BLaER1 (cell line): ENCODE measurements around the gene ZNF607.
"Not testable (repeated sequence)": the region's sequence is repeated elsewhere in the genome, so short reads cannot be mapped to it uniquely, and the experiment has no call there.

Experiments used
- H3K27ac ChIP-seq: shearing (Covaris generic); formaldehyde crosslinking; 2 replicates; pipeline ENCODE4 v1.8.1; 2022
- H3K27me3 ChIP-seq: shearing (Covaris generic); formaldehyde crosslinking; 2 replicates; pipeline ENCODE4 v1.8.1; 2022
- H3K36me3 ChIP-seq: shearing (Covaris generic); formaldehyde crosslinking; 2 replicates; pipeline ENCODE4 v1.8.1; 2022
- H3K4me1 ChIP-seq: shearing (Covaris generic); formaldehyde crosslinking; 2 replicates; pipeline ENCODE4 v1.8.1; 2022
- H3K4me2 ChIP-seq: shearing (Covaris generic); formaldehyde crosslinking; 2 replicates; pipeline ENCODE4 v1.8.1; 2022
- H3K4me3 ChIP-seq: shearing (Covaris generic); formaldehyde crosslinking; 2 replicates; pipeline ENCODE4 v1.8.1; 2022
- H3K9ac ChIP-seq: shearing (Covaris generic); formaldehyde crosslinking; 2 replicates; pipeline ENCODE4 v1.8.1; 2022
- H3K9me3 ChIP-seq: shearing (Covaris generic); formaldehyde crosslinking; 2 replicates; pipeline ENCODE4 v1.8.1; 2022
- H4K20me1 ChIP-seq: shearing (Covaris generic); formaldehyde crosslinking; 2 replicates; pipeline ENCODE4 v1.8.1; 2022
- Cebpa-rat ChIP-seq: shearing (Covaris generic); IDR thresholded peaks from 2 replicates; pipeline ENCODE4 v1.8.1; 2022

The ZNF607 gene

DNA sequence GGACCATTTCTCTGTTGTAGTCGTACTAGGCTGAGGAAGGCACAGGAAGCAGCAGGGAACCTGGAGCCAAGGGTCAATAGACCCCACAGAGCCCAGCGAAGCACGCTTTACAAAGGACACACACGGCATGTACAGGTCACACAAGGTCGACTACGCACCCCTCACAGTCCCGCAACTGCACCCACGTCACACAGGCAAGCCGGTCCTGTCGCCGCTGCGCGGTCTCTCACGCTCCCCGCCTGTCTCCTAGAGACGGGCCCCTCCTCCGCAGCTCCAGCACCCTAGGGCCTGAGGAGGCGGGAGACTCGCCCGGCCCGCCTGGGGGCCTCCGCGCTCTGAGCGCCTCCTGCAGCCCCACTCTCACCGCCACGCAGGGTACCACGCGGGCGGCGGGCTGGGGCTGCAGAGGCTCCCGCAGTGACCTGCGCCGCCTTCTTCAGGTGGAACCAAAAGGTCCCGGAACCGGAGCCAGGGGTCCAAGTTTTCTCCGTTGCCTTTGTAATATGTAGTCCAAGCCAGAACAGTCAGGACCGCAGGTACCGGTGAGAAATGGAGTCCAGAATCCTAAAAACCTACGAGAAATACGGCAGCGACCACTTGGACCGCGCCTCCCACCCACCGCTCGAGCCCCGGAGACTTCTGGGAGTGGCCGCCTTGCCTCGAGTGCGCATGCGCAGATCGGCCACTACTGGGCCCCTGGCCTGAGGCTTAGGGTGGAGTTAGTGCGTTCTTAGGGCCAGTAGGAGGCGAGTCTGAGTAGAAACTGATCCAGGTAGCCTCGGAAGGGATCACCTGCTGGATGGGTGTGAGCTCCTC lies at the start of gene ZNF607:
TSS of gene ZNF607 (minus strand) at position 651 of the 816 bp plus-strand sequence. CDS start 8,143 bp downstream, outside the sequence.
- Histone ChIP-seq H3K4me1 (peaks cover 11% of the 10 kb centered on the region), H3K27me3 (no peaks in the 10 kb centered on the region), H3K4me3 (peak within 1 kb of the TSS; percentile 91), H3K9ac (peak within 1 kb of the TSS; percentile 87), H3K36me3 (peaks cover 23% of the 10 kb centered on the region), H3K4me2 (peak within 1 kb of the TSS; percentile 90), H3K9me3 (peaks cover 24% of the 10 kb centered on the region), H3K27ac (peak within 1 kb of the TSS; percentile 80), H4K20me1 (no peaks in the 10 kb centered on the region)
- no peak for TF ChIP-seq Cebpa-rat

DNA sequence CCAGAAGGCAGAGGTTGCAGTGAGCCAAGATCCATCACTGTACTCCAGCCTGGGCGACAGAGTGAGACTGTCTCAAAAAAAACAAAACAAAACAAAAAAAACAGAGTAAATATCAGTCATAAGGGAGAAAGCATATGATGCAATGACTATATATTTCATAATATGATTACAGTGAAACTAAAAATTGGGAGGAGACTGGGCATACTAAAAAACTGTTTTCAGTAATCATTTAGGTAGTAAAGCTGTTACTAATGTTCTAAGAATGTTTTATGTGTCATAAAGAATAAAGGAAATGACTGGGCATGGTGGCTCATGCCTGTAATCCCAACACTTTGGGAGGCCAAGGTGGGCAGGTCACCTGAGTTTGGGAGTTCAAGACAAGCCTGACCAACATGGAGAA lies 43.9 kb upstream of the ZNF607 start:
- H3K9me3 ChIP-seq = peaks cover 28% of the 10 kb centered on the region; the same call in 1 of the 2 replicates
- H3K36me3 ChIP-seq = peaks cover 87% of the 10 kb centered on the region
- H4K20me1 ChIP-seq = no peaks in the 10 kb centered on the region
- TF ChIP-seq Cebpa-rat = no peak
- no peak overlapping the region for H3K9ac ChIP-seq
- no peak overlapping the region for H3K4me2 ChIP-seq
- no peak overlapping the region for H3K27ac ChIP-seq
- H3K4me1 ChIP-seq = no peaks in the 10 kb centered on the region
- H3K4me3 ChIP-seq = no peak overlapping the region
- H3K27me3 ChIP-seq = no peaks in the 10 kb centered on the region

DNA sequence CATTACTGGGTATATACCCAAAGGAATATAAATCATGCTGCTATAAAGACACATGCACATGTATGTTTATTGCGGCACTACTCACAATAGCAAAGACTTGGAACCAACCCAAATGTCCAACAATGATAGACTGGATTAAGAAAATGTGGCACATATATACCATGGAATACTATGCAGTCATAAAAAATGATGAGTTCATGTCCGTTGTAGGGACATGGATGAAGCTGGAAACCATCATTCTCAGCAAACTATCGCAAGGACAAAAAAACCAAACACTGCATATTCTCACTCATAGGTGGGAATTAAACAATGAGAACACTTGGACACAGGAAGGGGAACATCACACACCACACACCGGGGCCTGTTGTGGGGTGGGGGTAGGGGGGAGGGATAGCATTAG lies 38.1 kb upstream of the ZNF607 start:
- H3K27me3 ChIP-seq, H3K27ac ChIP-seq, H4K20me1 ChIP-seq, H3K4me3 ChIP-seq, H3K4me2 ChIP-seq, H3K9ac ChIP-seq, H3K4me1 ChIP-seq: not testable (repeated sequence)
- H3K9me3 ChIP-seq = peaks cover 17% of the 10 kb centered on the region
- H3K36me3 ChIP-seq = peaks cover 56% of the 10 kb centered on the region

DNA sequence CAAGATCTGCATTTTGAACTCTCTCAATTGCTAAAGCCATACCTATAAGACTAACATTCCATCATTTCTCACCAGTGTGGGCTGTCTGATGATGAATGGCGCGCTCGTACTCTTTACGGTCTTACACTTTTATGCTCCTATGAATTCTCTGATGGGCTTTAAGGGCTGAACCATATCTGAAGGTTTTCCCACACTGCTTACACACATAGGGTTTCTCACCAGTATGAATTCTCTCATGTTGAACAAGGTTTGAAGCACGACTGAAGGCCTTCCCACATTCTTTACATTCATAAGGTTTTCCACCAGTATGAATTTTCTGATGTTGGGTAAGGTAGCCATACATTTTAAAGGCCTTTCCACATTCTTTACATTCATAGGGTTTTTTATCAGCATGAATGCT lies 18.8 kb upstream of the ZNF607 start:
- TF ChIP-seq Cebpa-rat = no peak
- Histone ChIP-seq H3K4me1 (no peaks in the 10 kb centered on the region), H3K9ac (no peak overlapping the region), H3K27ac (no peak overlapping the region), H3K4me2 (no peak overlapping the region), H4K20me1 (no peaks in the 10 kb centered on the region), H3K27me3 (no peaks in the 10 kb centered on the region), H3K36me3 (peaks cover 94% of the 10 kb centered on the region), H3K9me3 (peaks cover 97% of the 10 kb centered on the region), H3K4me3 (no peak overlapping the region)

DNA sequence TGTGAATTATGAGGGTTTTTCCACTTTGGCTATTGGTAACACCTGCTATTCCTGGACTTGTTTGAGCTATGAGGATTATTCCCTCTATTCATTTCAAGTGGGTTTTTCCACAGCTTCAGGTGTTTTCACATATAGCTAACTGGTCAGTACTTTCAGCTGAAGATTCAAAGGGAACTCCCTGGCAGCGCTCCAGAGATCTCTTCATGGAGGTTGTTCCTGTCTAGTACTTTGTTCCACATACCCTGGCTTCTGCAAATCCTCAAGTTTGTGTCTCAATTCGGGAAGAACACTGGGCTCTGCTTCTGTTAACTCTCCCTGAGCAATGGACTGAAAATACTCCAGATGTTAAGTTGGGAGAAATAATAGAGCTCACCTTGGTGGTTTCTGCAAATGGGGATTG lies 5.6 kb upstream of the ZNF607 start:
- no peak for TF ChIP-seq Cebpa-rat
- H3K27me3 ChIP-seq = no peaks in the 10 kb centered on the region
- no peak overlapping the region for H3K4me2 ChIP-seq
- H3K9ac ChIP-seq = no peak overlapping the region
- H3K4me1 ChIP-seq = no peaks in the 10 kb centered on the region
- H4K20me1 ChIP-seq = no peaks in the 10 kb centered on the region
- H3K9me3 ChIP-seq = no peaks in the 10 kb centered on the region
- H3K27ac ChIP-seq = no peak overlapping the region
- no peak overlapping the region for H3K4me3 ChIP-seq
- H3K36me3 ChIP-seq = peaks cover 5% of the 10 kb centered on the region; the same call in 1 of the 2 replicates

DNA sequence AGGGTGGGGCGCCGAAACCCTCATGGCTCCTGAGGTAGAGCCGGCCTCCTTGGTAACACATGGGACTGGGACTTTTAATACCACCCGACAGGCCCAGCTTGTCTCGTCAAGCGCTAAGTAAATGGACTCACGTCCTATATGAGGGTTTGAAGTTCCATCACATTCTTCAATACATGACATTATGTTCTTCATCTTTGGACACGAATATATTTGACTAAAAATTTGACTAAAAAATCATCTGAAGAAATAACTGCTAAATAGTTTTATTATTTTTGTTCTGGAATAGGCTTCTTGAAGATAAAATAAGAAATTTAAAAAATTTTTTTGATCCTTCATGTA lies 335 bp upstream of the ZNF607 start:
- Histone ChIP-seq H4K20me1 (no peaks in the 10 kb centered on the region), H3K4me1 (peaks cover 11% of the 10 kb centered on the region), H3K36me3 (peaks cover 17% of the 10 kb centered on the region), H3K4me2 (peak overlapping the region; percentile 90), H3K4me3 (peak overlapping the region; percentile 91), H3K9ac (no peak overlapping the region), H3K9me3 (peaks cover 18% of the 10 kb centered on the region), H3K27me3 (no peaks in the 10 kb centered on the region), H3K27ac (peak overlapping the region; percentile 80; the same call in 1 of the 2 replicates)
- no peak for TF ChIP-seq Cebpa-rat

DNA sequence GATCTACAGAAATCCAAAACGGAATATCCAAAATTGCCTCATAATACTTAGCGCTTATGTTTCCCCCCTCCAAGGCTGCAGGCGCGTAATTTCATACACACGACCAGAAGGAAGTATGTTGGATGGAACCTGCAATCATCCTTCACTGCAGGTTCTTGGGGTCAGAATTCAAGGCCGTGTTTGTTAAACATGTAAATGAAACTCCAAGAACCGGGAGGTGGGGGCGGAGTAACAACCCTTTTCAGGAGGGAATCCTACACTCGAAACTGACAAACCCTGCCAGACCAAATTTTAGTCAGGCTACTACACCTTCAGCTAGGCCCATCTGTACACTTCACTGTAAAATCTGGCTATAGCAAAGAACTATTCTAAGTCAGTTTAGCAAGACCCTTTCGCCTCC lies 1.3 kb downstream of the ZNF607 start:
- peaks cover 33% of the 10 kb centered on the region for H3K36me3 ChIP-seq
- H3K4me3 ChIP-seq = peak overlapping the region; percentile 91
- H3K27ac ChIP-seq = no peak overlapping the region
- no peaks in the 10 kb centered on the region for H4K20me1 ChIP-seq
- H3K4me2 ChIP-seq = peak overlapping the region; percentile 90
- no peak for TF ChIP-seq Cebpa-rat
- H3K27me3 ChIP-seq = no peaks in the 10 kb centered on the region
- H3K9ac ChIP-seq = peak overlapping the region; percentile 87
- peaks cover 34% of the 10 kb centered on the region for H3K9me3 ChIP-seq
- peaks cover 11% of the 10 kb centered on the region for H3K4me1 ChIP-seq

DNA sequence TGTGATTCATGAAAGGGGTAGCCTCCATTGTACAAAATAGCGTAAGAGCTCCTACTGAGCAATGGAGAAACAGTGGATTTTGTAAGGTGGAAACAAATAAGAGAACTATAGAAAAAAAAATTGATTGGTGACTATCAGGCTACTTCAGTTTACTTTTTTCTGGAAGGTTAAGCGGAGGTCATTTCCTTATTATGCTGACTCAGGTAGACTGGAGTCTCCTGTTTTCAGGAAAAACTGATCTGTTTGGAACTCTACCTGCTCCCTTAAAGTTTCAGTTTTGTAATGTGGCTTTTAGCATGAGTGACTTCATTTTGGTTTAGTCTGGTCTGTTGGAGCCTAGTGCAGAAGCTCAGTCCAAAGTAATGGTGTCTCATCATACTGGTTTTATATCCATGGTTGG lies 3.4 kb downstream of the ZNF607 start:
- Histone ChIP-seq H3K4me2 (no peak overlapping the region), H3K36me3 (peaks cover 54% of the 10 kb centered on the region), H4K20me1 (no peaks in the 10 kb centered on the region), H3K9ac (no peak overlapping the region), H3K9me3 (peaks cover 56% of the 10 kb centered on the region), H3K27me3 (no peaks in the 10 kb centered on the region), H3K27ac (no peak overlapping the region), H3K4me3 (no peak overlapping the region), H3K4me1 (peaks cover 11% of the 10 kb centered on the region)
- TF ChIP-seq Cebpa-rat = no peak

DNA sequence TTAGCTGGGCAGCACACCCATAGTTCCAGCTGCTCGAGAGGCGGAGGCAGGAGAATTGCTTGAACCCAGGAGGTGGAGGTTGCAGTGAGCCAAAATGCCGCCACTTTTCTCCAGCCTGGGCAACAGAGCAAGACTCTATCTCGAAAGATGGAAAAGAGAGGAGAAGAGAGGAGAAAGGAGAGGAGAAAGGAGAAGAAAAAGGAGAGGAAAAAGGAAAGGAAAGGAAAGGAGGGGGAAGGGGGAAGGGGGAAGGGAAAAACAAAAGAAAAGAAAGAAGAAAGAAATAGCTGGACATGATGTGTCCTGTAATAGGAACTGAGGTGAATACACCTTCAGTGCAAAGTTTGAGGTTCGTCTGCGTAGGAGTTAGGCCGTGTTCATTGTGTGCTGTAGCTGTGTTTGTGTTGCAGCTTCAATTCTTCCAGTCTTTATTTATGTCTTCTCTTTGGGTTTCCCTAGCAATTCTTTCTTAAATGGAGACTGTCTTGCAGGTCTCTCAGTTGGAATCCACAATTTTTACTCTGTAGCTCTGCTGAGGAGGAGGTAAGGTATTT lies 13.4 kb downstream of the ZNF607 start:
- Histone ChIP-seq H3K27ac (no peak overlapping the region), H4K20me1 (no peaks in the 10 kb centered on the region), H3K4me1 (no peaks in the 10 kb centered on the region), H3K4me3 (no peak overlapping the region), H3K27me3 (no peaks in the 10 kb centered on the region), H3K9me3 (peaks cover 67% of the 10 kb centered on the region), H3K36me3 (peaks cover 93% of the 10 kb centered on the region), H3K9ac (no peak overlapping the region), H3K4me2 (no peak overlapping the region)
- no peak for TF ChIP-seq Cebpa-rat

DNA sequence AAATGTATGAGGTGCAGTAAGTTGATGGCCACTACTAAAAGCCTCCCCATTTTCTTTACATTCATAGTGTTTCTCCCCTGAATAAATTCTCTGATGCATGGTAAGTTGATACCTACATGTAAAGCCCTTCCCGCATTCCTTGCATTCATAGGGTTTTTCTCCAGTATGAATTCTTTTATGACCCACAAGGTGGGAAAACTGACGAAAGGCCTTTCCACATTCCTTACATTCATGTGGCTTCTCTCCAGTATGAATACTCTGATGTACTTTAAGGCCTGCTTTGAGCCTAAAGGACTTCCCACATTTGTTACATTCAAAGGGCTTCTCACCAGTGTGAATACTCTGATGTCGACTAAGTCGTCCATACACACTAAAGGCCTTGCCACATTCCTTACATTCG lies 20.5 kb downstream of the ZNF607 start:
- no peak for TF ChIP-seq Cebpa-rat
- no peaks in the 10 kb centered on the region for H4K20me1 ChIP-seq
- H3K9ac ChIP-seq = no peak overlapping the region
- H3K9me3 ChIP-seq = peaks cover 56% of the 10 kb centered on the region
- H3K27me3 ChIP-seq = no peaks in the 10 kb centered on the region
- no peak overlapping the region for H3K27ac ChIP-seq
- peaks cover 68% of the 10 kb centered on the region for H3K36me3 ChIP-seq
- H3K4me1 ChIP-seq = no peaks in the 10 kb centered on the region
- H3K4me3 ChIP-seq = no peak overlapping the region
- no peak overlapping the region for H3K4me2 ChIP-seq
